Left lobe of liver (tissue), 2 donors: ENCODE measurements around the gene TSPAN18. TPM values are rescaled to one million over a fixed set of nuclear protein-coding genes. Genes with fewer than 3 reads are reported as not detected.
A peak's percentile ranks its signal among the peaks of the same experiment; 100 is the strongest.

Experiments
- ATAC-seq: fragments of 200-7000 bp; cut with Tn5 transposase; one replicate; pipeline ENCODE4 v1.9.1; 2020; ENCODE audit warnings: mild to moderate bottlenecking, moderate library complexity
- DNase-seq: peaks from one replicate; pipeline ENCODE4 v3.0.0-alpha.2; 2020; ENCODE audit warnings: low spot score
- total RNA-seq: library from RNA; stranded (reverse); gene quantifications from one replicate; pipeline ENCODE4 v1.2.1, GENCODE V29; 2021
- donor health status: DM: no; HTN: no; CAD: no; lungs with moderate emphysema.
- donor health status: DM: no; HTN: yes; CAD: no.

The TSPAN18 gene
- total RNA-seq, 1 donor from 2014 or later, result 4.2 TPM

DNA sequence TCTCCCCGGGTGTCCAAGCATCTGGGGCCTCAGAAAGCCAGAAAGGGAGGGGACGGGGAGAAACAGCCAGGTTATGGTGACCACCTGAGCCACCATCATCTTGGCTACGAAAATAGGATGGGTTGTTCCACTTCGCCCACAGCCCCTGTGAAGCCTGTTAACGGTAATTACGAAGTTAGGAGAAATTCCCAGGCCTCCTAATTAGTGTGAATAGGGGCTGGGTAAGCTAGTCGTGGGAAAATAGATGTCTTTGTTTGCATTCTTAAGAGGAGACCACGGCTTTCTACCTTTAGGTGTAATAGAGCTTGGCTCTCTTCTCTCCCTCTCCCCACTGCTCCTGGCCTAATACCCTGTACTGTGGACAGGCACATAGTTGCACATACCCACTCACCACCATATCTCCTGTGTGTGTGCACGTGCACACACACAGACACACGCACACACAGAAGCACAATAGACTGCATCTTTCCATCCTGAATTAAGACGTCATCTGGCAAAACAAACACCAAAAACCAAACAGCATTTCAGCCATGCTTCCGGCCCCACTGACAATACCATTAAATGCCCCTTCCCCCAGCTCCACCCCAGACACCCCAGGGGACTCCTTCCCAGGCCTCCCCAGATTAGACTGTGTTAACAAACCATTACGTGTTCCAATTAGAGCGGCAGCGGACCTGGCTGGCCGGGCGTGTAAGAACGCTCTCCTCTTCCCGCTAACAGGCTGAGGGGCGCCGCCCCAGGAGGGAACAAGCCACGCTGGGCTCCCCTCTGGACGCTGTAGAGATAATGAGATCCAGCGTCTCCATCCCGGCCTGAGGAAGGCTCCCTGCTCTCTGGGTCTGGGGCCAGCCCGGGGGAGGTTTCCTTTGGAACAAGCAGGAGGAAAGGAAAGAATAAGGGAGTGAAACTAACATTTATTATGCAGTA, 151.1 kb downstream of the TSPAN18 start:
- ATAC-seq (no peak), DNase-seq (no peak)

DNA sequence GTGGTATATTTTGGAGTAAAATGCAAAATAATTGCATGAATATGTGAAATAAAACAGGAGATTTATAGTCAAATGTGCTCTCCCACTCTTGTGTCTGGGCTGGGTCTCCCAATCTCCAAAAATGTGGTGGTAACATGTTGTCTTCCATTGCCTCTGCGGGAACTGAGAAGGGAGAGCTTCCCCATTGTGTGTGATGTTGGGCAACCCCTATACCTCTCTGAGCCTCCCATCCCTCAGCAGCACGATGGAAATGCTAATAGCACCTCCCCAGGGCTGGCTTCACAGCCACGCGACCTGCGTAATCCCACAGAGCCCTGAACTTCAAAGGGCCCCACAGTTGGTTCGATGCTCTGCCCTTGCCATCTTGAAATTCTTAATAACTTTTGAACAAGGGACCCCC, 151.9 kb downstream of the TSPAN18 start:
- ATAC-seq (no peak), DNase-seq (no peak)

DNA sequence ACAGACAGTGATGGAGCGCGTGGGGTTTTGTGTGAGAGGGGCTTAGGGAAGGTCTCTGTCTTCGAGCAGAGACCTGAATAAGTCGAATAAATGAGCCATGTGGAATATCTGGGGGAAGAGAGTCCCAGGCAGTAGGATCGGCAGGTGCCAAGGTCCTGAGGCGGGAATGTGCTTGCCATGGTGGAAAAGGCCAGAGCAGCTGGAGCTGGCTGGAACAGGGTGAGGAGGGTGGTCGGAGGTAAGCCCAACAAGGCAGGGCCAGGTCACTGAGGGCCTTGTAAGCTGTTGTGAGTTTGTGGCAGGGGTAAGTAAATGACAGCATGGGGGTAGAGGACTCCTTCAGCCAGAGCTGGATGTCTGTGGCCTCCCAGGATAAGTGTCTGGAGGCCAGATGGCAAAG, 152.7 kb downstream of the TSPAN18 start:
- DNase-seq (no peak), ATAC-seq (no peak)

GRCh38 chr11:44880511-44880910, 153.7 kb downstream of the TSPAN18 start:
- ATAC-seq (no peak), DNase-seq (no peak)

GRCh38 chr11:44880953-44881352, 154.2 kb downstream of the TSPAN18 start:
- no peak for ATAC-seq
- no peak for DNase-seq

GRCh38 chr11:44883277-44883676, 156.5 kb downstream of the TSPAN18 start:
- ATAC-seq, result no peak
- DNase-seq, result no peak

GRCh38 chr11:44884056-44884455, 157.3 kb downstream of the TSPAN18 start:
- DNase-seq, result no peak
- ATAC-seq, result no peak

DNA sequence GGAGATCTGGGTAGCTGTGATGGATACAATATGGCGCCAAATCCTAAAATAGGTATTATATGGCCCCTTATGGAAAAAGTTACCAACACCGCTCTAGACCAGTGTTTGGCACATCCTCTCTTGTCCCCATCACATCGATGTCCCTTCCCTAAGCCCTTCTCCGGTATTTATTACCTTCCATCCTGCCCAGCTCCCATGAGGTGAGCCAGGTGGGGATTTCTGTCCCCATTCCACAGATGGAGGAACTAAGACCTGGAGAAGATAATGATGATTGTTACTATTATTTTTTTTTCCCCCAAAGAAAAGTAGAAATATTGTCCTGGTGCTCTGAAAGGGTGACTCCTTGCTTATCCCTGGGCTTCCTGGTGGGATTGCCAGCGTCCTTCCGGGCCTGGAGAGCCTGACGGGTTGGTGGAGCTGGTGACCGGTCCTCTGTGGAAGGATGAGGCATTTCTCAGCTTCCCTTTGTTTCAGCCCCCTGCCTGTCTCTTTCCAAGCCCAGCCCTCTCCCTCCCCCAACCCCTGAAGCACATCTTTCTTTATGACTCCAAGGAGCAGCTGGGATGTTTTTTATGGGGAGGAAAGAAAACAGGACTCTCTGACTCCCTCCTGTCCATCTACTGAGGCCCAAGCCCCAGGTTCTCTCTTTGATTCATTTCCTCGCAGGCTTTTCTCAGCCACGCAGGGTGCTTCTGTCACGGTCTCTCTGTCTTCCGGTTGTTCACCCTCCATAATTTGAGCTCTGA, 158.5 kb downstream of the TSPAN18 start:
- no peak for DNase-seq
- ATAC-seq, result no peak

DNA sequence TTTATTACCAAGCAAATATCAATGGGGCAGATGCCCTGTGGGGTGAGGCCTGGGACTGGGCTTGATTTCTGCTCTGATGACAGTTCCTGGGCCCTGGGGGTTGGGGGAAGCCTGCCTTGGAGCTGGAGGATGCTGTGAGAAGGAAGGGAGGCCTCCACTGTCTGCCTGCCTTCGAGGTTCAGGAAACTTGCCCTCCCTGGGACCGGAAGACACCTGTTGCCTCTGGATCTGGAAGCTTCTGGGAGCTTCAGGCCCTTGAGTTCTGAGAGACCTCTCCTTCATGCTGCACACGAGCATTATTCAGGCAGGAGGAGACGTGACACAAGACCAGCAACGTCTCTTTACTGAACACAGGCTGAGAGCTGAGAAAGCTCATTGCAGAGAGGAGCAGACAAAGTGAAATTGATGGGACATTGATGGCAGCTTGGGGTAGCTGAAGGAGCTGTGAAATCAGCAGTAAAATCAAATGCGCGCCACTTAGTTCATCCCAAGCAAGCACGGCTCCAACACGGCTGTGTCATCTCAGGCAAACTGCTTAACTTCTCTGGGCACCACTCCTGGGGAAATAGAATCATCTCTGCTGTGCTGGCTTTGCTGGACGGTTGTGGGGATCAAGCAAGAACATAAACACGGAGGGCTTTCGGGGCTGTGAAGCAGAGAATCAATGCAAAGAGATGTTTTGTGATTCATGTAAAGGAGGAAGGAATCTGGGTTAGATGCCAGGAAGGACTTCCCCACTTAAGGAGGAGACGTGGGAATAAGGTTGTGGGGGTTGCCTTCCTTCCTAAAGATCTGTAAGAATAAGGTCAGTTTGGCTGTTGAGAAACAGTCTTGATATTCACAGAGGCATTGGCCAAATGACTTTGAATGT, 159.4 kb downstream of the TSPAN18 start:
- no peak for ATAC-seq
- no peak for DNase-seq

DNA sequence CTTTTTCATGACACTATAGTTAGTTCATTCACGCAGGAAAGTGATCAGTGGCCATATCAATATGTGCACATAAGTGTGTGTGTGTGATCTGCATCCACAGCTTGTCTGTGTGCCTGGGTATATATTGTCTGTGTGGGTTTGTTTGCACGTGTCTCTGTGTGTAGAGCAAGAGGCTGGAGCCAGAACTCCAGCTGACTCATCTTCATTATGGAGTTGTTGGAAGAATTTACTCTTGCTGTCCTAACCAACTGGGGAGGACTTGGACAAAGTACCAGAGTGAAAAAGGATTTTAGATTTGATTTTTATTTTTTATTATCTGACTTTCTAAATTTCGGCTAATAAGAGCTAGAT, 160.0 kb downstream of the TSPAN18 start:
- ATAC-seq, result no peak
- no peak for DNase-seq

GRCh38 chr11:44887636-44888035, 160.9 kb downstream of the TSPAN18 start:
- ATAC-seq, result no peak
- no peak for DNase-seq

- no peak for ATAC-seq
- no peak for DNase-seq
Measured at GRCh38 chr11:44889266-44889665, 162.5 kb downstream of the TSPAN18 start.

DNA sequence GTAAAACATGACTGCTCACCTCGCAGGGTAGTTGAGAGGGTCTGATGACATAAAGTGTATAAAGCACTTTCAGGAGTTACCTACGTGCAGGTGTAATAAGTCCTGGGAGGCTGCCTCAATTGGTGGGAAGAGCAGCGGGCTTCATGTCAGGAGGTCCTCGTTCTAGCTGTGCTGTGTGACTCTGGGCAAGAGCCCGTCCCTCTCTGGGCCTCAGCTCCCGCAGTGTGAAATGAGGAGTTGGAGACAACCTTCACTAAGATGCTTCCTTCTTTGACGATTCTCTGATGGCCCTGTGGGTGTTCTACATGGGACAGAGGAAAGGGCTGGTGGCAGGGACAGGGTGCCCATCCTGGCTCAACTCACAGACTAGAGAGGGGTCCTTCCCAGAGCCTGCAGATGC, 166.1 kb downstream of the TSPAN18 start:
- no peak for ATAC-seq
- no peak for DNase-seq

DNA sequence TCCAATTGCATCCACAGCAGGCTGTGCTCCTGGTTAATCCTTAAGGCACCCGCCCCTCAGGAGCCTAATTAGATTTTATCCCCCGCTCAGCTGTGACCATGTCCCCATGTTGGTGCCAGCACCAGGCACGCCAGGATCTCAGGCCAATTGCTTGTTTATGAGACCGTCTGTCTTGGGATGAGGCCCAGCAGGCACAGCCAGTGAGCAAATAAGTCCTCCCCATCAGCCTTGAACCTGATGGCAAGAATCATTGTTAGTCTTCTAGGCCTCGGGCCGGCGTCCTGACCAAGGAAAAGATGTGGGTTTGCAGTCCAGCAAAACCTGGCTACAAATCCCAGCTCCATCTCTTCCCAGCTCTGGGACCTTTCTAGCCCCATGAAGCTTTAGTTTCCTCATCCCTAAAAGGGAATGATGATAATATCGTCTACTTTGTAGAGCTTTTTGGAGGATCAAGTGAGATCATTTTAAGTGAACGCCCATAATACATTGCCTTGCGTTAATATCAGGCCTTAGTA, 166.6 kb downstream of the TSPAN18 start:
- DNase-seq (no peak), ATAC-seq (peak; percentile 23)

GRCh38 chr11:44893846-44894617, 167.3 kb downstream of the TSPAN18 start:
- ATAC-seq (peak; percentile 75), DNase-seq (no peak)

- ATAC-seq, result no peak
Measured at GRCh38 chr11:44899959-44900358, 173.2 kb downstream of the TSPAN18 start.

DNA sequence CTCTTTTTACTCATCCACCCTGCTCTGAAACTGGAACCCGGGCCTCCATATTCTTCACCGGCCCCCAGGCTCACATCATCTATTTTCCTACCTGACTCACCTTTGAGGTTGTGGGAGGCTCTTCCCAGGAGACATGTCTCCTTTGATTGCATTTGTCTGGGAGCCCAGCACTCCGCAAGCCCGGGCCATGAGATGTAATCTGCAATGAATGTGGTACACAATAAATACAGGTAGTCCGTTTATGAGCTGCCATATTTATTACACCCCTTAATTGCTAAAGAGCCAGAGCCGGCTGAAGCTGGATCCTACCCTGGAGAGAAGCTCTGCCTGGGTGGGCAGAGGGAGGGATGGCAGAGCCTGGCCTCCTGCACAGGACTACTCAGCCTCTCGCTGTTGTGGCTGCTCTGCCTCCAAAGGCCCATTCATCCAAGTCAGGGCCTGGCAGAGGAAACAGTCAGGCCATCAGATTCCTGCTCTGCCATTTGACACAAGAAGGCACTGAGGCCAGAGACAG, 174.4 kb downstream of the TSPAN18 start:
- no peak for DNase-seq
- no peak for ATAC-seq

More at GRCh38 chr11:44899959-44900358, 173.2 kb downstream of the TSPAN18 start:
- DNase-seq, result no peak

GRCh38 chr11:44901786-44902185, 175.0 kb downstream of the TSPAN18 start:
- ATAC-seq, result no peak
- no peak for DNase-seq

DNA sequence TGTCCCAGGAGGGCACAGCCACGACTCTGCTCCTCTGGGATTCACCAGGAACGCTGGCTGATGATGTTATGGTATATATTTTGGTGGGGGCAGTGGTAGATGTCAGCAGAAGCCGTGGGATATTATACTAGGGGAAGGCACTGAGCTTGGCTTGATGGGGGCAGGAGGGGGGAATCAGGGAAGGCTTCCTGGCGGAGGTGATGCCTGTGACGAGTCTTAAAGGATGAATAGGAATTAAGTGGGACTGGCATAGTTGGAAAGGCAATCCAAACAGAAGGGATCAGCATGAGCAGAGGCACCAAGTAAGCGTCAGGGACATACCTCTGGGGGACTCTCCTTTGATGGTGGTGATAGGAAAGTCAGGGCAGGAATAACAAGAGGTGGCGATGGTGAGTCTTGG, 176.3 kb downstream of the TSPAN18 start:
- no peak for DNase-seq

DNA sequence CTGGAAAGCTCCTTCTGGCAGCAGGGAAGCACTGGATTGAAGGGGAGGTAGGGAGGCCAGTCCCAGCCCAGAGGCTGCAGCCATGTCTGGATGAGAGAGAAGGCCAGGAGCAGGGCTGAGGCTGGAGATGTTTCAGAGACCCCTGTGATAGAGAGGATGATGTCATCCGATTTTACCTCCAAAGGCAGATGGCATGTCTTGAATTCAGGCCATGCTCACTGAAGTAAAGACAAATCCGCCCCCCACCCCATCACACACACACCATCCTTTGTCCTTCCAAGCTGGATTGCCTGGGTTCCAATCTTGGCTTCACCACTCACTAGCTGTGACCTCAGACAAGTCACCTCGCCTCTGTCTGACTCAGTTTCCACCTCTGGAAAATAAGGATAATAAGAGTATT, 176.8 kb downstream of the TSPAN18 start:
- DNase-seq (no peak), ATAC-seq (no peak)

More for the DNA sequence above, 176.3 kb downstream of the TSPAN18 start:
- no peak for ATAC-seq
